H1 (cell line): ENCODE results near the gene LRRC4C. TPM values are rescaled to one million over a fixed set of nuclear protein-coding genes. Genes with fewer than 3 reads are reported as not detected.

ENCODE experiments used
- ASH2L ChIP-seq: fragments of 200-600, 300-600 bp; sonication (generic); IDR thresholded peaks from one replicate; pipeline ENCODE4 v1.7.1; 2017; ENCODE audit warnings: low read length
- HDAC6 ChIP-seq: IDR thresholded peaks from one replicate; pipeline ENCODE4 v1.7.1; 2012; ENCODE audit warnings: low read depth, mild to moderate bottlenecking, inconsistent platforms, low read length, moderate library complexity
- KDM4A ChIP-seq: IDR thresholded peaks from one replicate; pipeline ENCODE4 v1.7.1; 2012; ENCODE audit warnings: low read depth, mild to moderate bottlenecking, moderate library complexity, low read length, inconsistent platforms; ENCODE audit not compliant: severe bottlenecking
- polyA plus RNA-seq, 7 experiments: library from polyadenylated mRNA; depleted of rRNA in 3 of 7; stranded (reverse) in 5 of 7; unstranded in 2 of 7; fragments of >200 nt in 5 of 7; fragments of 200-250 nt in 2 of 7; gene quantifications; 1 replicate in 5 of 7; 2 replicates in 1 of 7; 4 replicates in 1 of 7; pipeline versions ENCODE4 v1.2.1 to v1.2.3, GENCODE V29; 2011 to 2013; ENCODE audit warnings: missing spikeins in 2 of 7, mixed read lengths in 2 of 7
- total RNA-seq: library from RNA; stranded (reverse); fragmentation: NEBNext Ultra II Directional; extraction: Animal tissue kit (Norgen Biotek cat#: 25700); gene quantifications from 2 replicates; pipeline ENCODE4 v1.2.1, GENCODE V29; 2021

Gene LRRC4C
- total and polyA plus RNA-seq, 2 of the 8 experiments (the other 6 are each of a cell fraction or from before 2014, with no cell fraction given) = 0.23 to 2.2 TPM

DNA sequence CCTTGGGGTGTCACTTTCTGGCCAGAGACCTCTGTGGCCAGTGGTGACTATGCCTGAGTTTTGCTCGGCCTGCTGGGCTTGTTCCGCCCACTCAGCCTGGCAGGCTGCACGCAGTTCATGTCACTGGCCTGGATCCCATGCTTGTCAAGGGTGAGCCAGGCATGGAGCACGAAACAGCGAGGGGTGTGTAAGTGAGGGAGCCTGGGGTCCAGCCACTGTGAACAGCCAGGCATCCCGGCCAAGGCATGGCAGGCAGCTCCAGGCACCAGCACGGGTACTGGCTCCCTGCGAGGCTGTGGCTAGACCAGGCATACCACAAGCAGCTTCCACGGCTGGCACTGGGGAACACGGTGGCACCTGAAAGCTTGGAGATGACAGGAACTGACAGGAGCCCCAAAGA lies 214.3 kb downstream of the LRRC4C start (continued):
- TF ChIP-seq KDM4A = no peak
- TF ChIP-seq ASH2L = no peak
- TF ChIP-seq HDAC6 = no peak
